Activated CD8-positive, alpha-beta memory T cell treated with anti-CD3 and anti-CD28 coated beads for 24 hours (primary cell): ENCODE results near the gene TRIM33.

Experiments
- DNase-seq: peaks from one replicate; pipeline ENCODE4 v3.0.0-alpha.2; 2020

TRIM33 gene

DNA sequence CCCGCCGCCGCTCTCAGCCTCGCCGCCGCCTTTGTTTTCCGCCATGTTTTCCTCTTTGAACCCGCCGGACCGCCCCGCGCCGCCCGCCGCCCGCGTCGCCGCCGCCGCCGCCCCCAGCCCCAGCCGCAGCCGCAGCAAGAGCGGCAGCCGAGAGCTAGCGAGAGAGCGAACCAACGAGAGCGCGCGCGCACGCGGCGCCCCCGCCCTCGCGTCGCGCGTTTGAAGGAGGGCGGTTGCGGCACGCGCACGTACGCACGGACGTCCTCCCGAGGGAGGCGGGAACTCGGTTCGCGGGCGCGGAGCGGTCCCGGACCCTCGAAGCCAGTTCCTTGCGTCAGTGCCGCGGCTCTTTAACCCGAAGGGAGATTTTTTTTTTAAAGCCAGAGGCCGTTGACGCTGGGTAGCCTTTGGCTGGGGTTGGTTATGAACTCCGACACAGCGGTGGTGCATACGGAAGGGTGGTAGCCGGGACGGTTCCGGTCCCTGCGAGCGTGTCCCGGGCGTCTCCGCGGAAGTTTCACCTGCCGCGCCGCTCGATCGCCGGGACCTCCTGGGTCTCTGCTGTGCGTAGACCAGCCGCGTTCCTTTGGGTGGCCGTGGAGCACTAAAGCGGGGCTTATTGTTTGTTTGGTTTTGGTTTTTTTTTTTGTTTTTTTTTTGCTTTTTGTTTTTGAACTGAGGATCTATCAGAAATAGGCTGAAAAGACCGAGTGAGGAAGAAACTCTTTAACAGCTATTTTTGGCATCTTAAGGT is at the start of gene TRIM33:
TSS of gene TRIM33 (minus strand) at position 172 of the 754 bp plus-strand sequence. CDS start at position 45, 127 bp downstream.
- peak; percentile 96 for DNase-seq

- DNase-seq, result no peak
Measured at GRCh38 chr1:114559356-114559755, 48.4 kb upstream of the TRIM33 start.

DNA sequence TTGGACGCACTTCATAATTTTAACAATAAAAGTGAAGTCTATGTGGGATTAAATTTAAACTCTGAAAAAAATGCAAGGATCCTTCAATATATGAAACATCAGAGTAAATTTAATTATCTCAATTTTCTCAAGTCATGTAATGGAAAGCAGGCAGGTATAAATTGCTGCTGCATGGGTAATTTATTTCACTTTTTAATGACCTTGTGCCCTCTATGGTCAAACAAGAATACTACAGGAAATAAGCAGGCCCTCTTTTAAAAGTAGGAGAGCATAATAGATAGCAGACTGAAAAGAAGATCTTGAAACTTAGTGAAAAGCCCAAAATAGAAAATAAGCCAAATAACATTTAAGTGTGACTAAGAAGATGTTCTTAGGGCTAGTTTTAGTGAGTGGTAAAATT is 47.5 kb upstream of the TRIM33 start:
- DNase-seq, result no peak

DNA sequence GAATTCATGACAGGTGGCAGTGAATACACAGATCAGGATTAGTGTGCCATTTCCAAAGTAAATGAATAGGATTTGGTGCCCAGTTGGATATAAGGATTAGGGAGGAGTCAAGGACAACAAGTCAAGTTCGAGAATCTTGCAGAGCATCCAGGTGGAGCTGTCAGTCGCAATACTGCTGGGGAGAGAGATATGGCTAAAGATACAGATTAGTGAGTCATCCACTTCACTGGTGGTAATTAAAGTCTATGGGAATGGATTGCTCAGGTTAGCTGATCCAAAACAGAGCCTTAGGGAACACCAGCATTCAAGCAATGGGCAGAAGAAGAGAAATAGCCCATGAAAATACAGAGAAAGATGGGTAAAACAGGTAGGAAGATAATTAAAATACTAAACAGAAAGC is 43.6 kb upstream of the TRIM33 start:
- DNase-seq, result no peak

DNA sequence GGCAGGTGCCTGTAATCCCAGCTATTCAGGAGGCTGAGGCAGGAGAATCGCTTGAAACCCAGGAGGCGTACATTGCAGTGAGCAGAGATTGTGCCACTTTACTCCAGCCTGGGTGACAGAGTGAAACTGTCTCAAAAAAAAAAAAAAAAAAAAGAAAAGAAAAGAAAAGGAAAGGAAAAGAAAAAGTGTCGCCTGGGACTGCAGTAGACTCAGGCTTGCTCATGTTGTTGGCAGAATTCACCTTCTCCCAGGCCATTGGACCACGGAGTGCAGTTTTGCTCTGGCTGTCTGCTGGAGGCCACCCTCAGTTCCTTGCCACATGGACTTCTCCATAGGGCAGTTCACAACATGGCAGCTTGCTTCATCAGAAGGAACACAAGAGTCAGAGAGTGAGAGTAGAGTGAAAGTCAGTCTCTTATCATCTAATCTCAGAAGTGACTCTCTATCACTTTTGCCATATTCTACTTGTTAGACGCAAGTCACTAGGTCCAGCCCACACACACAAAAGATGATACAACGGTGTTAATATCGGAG is 41.2 kb upstream of the TRIM33 start:
- DNase-seq, result no peak

DNA sequence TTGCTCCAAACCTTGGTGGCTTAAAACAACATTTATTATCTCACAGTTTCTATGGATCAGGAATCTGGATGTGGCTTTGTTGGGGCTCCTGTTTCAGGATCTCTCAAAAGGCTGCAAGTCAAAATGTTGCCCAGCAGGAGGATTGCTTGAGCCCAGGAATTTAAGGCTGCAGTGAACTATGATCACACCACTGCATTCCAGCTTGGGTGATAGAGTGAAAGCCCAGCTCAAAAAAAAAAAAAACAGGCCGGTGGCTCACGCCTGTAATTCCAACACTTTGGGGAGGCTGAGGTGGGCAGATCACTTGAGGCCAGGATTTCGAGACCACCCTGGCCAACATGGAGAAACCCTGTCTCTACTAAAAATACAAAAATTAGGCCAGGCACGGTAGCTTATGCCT is 40.4 kb upstream of the TRIM33 start:
- no peak for DNase-seq

DNA sequence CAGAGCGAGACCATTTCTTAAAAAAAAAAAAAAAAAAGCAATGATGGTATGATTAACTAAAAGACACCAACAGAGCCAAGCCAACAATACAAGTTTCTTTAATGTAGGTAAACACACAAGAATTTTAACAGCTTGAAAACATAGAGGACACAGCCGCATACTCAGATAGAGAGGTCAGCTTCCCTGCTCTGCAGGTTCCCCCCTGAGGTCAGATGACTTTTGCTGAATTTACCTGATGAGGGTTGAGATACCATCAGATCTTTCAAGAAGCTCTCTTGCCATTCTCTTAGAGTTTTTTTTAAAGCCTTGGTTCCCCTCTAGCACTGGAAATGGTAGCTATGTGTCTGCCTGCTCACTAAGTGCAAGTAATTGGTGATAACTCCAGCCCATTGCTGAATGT is 39.3 kb upstream of the TRIM33 start:
- DNase-seq, result no peak

- DNase-seq, result no peak
Measured at GRCh38 chr1:114549137-114549536, 38.1 kb upstream of the TRIM33 start.

DNA sequence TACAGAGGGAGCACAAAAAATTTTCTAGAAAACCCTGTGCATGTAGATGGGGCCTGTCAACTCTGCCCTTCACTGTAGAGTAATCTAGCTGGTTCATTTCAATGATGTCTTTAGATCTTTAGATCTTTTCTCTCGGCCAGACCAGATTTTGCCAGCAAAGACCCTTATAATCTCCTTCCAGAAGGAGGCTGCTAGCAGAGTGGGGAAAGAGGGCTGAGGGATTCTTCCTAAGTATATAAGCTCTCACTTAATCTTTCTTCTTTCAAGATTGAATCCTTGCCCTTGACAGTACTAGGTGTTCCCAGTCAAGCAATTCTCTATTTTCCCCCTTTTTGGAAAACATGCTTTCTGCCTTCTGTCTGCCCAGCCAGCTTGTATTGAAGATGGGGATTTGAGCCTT is 36.1 kb upstream of the TRIM33 start:
- no peak for DNase-seq

GRCh38 chr1:114545796-114546195 is 34.8 kb upstream of the TRIM33 start:
- DNase-seq, result no peak

DNA sequence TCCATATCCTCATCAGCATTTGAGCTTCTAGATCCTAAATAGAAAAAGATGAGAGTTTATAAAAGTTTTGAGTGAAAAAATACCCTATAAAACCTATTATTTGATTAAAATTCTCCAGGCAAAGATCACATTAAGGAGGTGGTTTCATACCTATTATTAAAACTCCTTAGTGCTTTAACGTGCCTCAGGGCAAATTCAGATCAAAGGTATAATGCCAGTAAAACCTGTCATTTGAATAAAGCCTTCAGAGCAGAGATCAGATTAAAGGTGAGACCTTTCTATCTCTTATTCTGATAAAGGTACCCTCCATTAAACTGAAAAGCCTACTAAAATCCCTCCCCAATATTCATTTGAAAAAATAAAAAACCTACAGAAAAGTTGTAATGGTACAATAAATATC is 34.3 kb upstream of the TRIM33 start:
- no peak for DNase-seq

DNA sequence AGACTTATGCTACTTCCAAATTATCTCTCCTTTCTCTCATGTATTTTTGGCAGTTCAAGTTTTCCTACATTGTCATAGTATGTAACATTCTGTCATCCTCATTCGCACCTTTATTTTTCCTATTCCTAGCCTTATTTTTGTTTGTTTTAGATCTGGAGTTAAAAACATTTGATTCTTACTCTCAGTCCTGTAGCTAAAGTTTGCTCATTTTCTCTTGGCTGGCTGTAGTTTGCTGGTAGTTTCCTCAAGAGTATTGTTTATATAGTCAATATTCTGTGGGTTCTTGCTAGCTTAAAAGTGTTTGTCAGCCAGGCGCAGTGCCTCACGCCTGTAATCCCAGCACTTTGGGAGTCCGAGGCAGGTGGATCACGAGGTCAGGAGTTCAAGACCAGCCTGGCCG is 29.8 kb upstream of the TRIM33 start:
- DNase-seq, result no peak

GRCh38 chr1:114540272-114540671 is 29.3 kb upstream of the TRIM33 start:
- no peak for DNase-seq

GRCh38 chr1:114536043-114536442 is 25.0 kb upstream of the TRIM33 start:
- no peak for DNase-seq

DNA sequence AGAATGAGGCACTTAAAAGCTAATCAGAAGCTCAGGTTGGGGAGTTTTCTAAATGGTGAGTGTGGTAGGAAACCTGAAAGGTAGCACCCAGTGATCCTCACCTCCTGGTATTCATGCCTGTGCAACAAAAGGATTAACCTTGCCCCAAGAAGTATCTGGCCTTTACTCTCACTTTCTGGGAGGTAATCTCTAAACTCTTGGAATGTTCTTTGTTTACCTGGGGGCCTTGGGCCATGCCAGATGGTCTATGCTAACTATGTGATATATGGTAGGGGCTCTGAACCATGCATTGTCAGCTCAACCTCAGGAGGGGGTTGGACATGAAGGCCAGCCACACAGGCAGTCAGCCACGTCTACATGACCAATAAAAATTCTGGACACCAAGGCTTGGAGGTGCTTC is 24.4 kb upstream of the TRIM33 start:
- DNase-seq, result no peak

GRCh38 chr1:114531094-114531493 is 20.1 kb upstream of the TRIM33 start:
- no peak for DNase-seq

- DNase-seq, result no peak
Measured at GRCh38 chr1:114530224-114530623, 19.2 kb upstream of the TRIM33 start.

GRCh38 chr1:114524944-114525343 is 13.9 kb upstream of the TRIM33 start:
- no peak for DNase-seq

GRCh38 chr1:114522264-114522575 is 11.2 kb upstream of the TRIM33 start:
- DNase-seq, result no peak

DNA sequence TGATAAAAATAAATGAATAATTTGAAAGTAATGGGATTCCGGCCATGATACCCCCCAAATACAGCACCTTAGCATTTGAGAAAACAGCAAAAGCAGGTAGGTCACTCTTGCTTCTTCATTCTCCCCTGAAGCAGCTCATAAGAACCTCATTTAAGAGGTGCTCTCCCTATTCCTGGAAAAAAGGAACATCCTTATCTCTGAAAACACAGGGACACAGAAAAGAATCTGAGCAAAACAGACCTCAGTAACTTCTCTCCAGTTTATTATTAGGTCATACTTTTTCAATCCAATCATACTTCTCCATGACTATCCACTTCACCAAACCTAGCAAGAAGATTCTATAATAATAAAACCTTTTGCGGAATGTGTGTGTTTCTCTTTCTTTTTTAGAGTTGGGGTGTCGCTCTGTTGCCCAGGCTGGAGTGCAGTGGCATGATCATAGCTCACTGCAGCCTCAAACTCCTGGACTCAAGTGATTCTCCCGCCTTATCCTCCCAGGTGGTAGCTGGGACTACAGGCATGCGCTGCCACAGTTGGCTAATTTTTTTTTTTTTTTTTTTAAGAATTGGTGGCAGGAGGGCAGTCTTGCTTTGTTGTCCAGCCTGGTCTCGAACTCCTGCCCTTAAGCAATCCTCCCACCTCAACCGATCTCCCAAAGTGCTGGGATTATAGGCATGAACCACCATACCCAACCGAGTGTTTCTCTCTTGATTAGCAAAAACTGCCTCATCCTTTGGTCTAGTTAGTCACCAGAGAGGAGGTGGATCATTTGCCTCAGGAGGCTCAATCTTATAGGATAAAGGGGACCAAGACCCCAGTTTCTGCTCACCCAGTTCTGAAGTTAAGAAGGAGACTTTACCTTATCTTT is 10.6 kb upstream of the TRIM33 start:
- DNase-seq, result no peak

GRCh38 chr1:114517348-114517747 is 6.3 kb upstream of the TRIM33 start:
- DNase-seq, result no peak

DNA sequence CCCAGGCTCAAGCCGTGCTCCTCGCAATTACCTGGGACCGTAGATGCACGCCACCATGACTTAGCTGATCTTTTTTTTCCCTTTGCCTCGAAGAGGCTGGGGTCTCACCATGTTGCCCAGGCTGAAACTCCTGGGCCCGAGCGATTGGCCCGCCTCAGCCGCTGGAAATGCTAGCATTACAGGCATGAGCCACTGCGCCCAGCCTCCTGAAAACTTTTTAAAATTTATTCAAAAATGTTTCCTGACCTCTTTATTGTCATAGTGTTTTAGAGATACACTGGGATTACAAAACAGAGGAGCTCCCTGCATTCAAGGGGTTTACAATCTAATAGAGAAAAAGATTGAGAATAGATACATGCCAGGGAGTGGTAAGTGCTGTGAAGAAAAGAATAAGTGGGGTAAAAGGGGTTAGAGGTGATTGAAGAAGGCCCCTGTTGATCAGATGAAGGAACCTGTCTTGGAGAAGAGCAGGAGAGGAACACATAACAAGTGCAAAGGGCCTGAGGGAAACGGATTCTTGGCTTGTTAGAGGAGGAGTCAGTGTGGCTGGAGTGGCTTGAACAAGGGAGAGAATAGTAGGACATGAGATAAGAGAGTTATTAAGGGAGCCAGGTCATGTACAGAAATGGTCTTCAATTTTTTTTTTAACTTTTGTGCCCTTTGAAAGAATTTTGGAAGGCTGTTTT is 1.7 kb upstream of the TRIM33 start:
- DNase-seq, result no peak

DNA sequence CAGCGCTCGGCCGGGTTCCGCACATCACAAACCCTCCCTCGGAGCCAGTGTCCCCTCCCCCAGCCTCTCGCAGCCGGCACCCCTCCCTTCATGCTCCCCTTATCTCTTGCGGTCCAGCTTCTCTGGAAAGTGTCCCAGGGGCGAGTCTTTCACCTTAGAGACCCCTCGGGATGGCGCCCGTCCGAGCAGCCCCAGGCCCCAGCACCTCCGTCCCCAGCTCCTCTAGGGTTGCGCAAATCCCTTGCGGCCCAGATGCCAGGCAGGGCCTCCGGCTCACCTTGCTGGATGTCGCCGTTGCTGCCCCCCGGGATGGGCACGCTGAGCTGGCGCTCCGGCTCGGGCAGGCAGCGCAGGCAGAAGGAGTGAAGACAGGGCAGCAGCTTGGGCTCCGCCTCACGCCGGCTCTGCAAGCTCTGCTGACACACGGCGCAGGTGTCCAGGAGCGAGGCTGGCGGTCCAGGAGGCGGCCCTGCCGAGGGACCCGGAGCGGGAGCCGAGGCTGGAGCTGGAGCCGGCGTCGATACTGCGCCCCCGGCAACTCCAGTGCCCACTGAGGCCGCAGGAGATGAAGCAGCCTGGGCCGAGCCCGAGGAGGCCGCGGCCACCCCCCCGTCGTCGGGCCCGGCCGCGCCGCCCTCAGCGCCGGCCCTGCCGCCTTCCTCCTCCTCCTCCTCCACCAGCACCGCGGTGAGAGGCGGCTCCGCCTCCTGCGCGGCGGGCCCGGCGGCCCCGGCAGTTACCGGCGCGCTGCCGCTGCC is 550 bp downstream of the TRIM33 start:
- DNase-seq, result peak; percentile 81
